K562 (cell line): ENCODE measurements around the gene DDX46. TPM values are rescaled to one million over a fixed set of nuclear protein-coding genes. Genes with fewer than 3 reads are reported as not detected.

Experiments used
- DNMT1 ChIP-seq: fragments of 450-650 bp; IDR thresholded peaks from 2 replicates; pipeline ENCODE4 v1.6.1; 2016; ENCODE audit warnings: antibody characterized with exemption, mild to moderate bottlenecking
- KAT2B ChIP-seq: IDR thresholded peaks from one replicate; pipeline ENCODE4 v1.6.1; 2012; ENCODE audit warnings: low read depth, mild to moderate bottlenecking, control low read depth, inconsistent platforms, low read length, moderate library complexity
- MXI1 ChIP-seq: IDR thresholded peaks from 2 replicates; pipeline ENCODE4 v1.6.1; 2011; ENCODE audit warnings: low read depth, mild to moderate bottlenecking, improper control_type of control experiment, low read length
- MYC ChIP-seq, 2 experiments: fragments of 250-450 bp in 1 of 2; sonication (Bioruptor Pico) in 1 of 2; IDR thresholded peaks; 2 replicates each; pipeline versions ENCODE4 v1.5.1 to v1.6.1; 2012 to 2021; ENCODE audit warnings: low read depth in 2 of 2, borderline replicate concordance in 1 of 2, improper control_type of control experiment in 1 of 2, low read length in 1 of 2, mild to moderate bottlenecking in 1 of 2, moderate library complexity in 1 of 2
- PBX2 ChIP-seq, 2 experiments: IDR thresholded peaks in 1 of 2; conservative IDR thresholded peaks in 1 of 2; 2 replicates each; pipeline ENCODE4 v1.6.1; 2016; ENCODE audit warnings: low read depth in 2 of 2, mild to moderate bottlenecking in 1 of 2, missing compliant biosample characterization in 1 of 2, missing genetic modification characterization in 1 of 2, moderate library complexity in 1 of 2
- SLC30A9 ChIP-seq: fragments of 250-450 bp; sonication (Bioruptor Pico); IDR thresholded peaks from 2 replicates; pipeline ENCODE4 v1.8.0; 2022; ENCODE audit warnings: mild to moderate bottlenecking, moderate library complexity
- SMC3 ChIP-seq: conservative IDR thresholded peaks from 2 replicates; pipeline ENCODE4 v1.6.1; 2011; ENCODE audit warnings: low read depth, low read length, improper control_type of control experiment; ENCODE audit not compliant: insufficient read depth
- ZFP36 ChIP-seq: fragments of 150-350 bp; IDR thresholded peaks from 2 replicates; pipeline ENCODE4 v1.6.1; 2018; ENCODE audit warnings: low read length, low read depth; ENCODE audit not compliant: partially characterized antibody
- ZFX ChIP-seq: sonication (generic); formaldehyde crosslinking; IDR thresholded peaks from 2 replicates; pipeline ENCODE4 v1.8.0; 2022; ENCODE audit warnings: mild to moderate bottlenecking, missing genetic modification reagents, moderate library complexity
- ZNF589 ChIP-seq: fragments of 200-800 bp; sonication (Bioruptor generic); IDR thresholded peaks from 2 replicates; pipeline ENCODE4 v1.6.1; 2016; ENCODE audit warnings: low read depth, missing genetic modification characterization, missing compliant biosample characterization
- polyA plus RNA-seq, 8 experiments: library from polyadenylated mRNA; depleted of rRNA in 4 of 8; stranded (reverse) in 5 of 8; unstranded in 3 of 8; fragments of >200 nt; fragmentation: Nextera tagmentation in 2 of 8; fragmentation: Illumina TruSeq in 1 of 8; extraction: Ambion mirVana in 2 of 8; extraction: Trizol in 1 of 8; gene quantifications; 2 replicates each; pipeline versions ENCODE4 v1.2.1 to v1.2.3, GENCODE V29; 2011 to 2014; ENCODE audit warnings: inconsistent platforms in 1 of 8, missing spikeins in 1 of 8
- total RNA-seq, 7 experiments: library from RNA; depleted of rRNA in 6 of 7; stranded (reverse); fragments of >200 nt in 6 of 7; fragmentation: Illumina TruSeq in 2 of 7; extraction: Trizol in 2 of 7; gene quantifications; 2 replicates each; pipeline versions ENCODE4 v1.2.1 to v1.2.3, GENCODE V29; 2011 to 2021; ENCODE audit warnings: low replicate concordance in 1 of 7
- TF ChIP-seq, protein P1 (sequence below), 2 experiments: fragments of 450-650 bp; formaldehyde crosslinking in 1 of 2; IDR thresholded peaks; 2 replicates each; pipeline versions ENCODE4 v1.4.0 to v1.6.1; 2014 to 2020; ENCODE audit warnings: mild to moderate bottlenecking in 2 of 2, borderline replicate concordance in 1 of 2, low read depth in 1 of 2
- TF ChIP-seq, protein P2 (sequence below): fragments of 450-650 bp; IDR thresholded peaks from 2 replicates; pipeline ENCODE4 v1.6.1; 2017; ENCODE audit warnings: mild to moderate bottlenecking, moderate library complexity

Gene DDX46
- total and polyA plus RNA-seq, 9 of the 15 experiments (the other 6 are each of a cell fraction or from before 2014, with no cell fraction given): 26.2 to 99.0 (median 76.4) TPM

DNA sequence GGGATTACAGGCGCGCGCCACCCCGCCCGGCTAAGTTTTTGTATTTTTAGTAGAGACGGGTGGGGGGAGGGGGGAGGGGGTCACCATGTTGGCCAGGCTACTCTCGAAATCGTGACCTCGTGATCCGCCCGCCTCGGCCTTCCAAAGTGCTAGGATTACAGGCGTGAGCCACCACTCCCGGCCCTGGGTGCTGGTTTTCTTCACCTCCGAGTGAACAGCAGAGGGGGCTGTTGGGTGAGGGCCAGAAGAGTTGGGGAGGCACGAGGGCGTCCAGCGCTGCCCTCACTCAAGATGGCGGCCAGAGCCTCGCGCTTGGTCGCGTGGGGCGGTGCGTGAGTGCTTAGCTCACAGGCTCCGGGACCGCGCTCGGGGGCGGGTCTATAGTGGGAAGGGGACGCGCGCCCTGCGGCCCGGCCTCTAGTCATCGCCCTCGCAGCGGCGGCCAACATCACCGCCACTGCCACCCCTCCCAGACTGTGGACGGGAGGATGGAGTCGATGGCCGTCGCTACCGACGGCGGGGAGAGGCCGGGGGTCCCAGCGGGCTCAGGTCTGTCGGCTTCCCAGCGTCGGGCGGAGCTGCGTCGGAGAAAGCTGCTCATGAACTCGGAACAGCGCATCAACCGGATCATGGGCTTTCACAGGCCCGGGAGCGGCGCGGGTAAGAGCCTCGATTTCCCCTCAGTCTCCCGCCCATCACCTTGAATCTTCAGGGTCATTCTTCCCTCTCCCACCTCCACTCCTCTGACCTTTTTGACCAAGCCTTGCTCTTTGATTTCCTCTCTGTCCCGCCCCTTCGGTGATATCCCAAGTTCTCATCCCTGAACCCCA lies 20.2 kb upstream of the DDX46 start, which contains the start of gene CAMLG (continued):
- TF ChIP-seq, protein P1, sequence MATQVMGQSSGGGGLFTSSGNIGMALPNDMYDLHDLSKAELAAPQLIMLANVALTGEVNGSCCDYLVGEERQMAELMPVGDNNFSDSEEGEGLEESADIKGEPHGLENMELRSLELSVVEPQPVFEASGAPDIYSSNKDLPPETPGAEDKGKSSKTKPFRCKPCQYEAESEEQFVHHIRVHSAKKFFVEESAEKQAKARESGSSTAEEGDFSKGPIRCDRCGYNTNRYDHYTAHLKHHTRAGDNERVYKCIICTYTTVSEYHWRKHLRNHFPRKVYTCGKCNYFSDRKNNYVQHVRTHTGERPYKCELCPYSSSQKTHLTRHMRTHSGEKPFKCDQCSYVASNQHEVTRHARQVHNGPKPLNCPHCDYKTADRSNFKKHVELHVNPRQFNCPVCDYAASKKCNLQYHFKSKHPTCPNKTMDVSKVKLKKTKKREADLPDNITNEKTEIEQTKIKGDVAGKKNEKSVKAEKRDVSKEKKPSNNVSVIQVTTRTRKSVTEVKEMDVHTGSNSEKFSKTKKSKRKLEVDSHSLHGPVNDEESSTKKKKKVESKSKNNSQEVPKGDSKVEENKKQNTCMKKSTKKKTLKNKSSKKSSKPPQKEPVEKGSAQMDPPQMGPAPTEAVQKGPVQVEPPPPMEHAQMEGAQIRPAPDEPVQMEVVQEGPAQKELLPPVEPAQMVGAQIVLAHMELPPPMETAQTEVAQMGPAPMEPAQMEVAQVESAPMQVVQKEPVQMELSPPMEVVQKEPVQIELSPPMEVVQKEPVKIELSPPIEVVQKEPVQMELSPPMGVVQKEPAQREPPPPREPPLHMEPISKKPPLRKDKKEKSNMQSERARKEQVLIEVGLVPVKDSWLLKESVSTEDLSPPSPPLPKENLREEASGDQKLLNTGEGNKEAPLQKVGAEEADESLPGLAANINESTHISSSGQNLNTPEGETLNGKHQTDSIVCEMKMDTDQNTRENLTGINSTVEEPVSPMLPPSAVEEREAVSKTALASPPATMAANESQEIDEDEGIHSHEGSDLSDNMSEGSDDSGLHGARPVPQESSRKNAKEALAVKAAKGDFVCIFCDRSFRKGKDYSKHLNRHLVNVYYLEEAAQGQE (IDR thresholded peaks at IDR 0.05; ENCODE audit: borderline replicate concordance): peak; percentile 69; the same call in 1 of the 2 replicates
- TF ChIP-seq, protein P1 (CRISPR knock-in tag; IDR thresholded peaks at IDR 0.05; ENCODE audit: low read depth): peak; percentile 76; the same call in 1 of the 2 replicates
- TF ChIP-seq ZFP36 (no peak), ZNF589 (CRISPR knock-in tag) (0 out of 2 replicates have a peak, but pooled peaks have one; percentile 20), MYC (IDR thresholded peaks at IDR 0.05; ENCODE audit: low read depth, low read length) (peak; percentile 99), MYC (CRISPR knock-in tag; IDR thresholded peaks at IDR 0.05; ENCODE audit: borderline replicate concordance, low read depth) (peak; percentile 15; the same call in 1 of the 2 replicates), DNMT1 (no peak), SLC30A9 (CRISPR knock-in tag) (no peak), SMC3 (peak; percentile 59; the same call in 1 of the 2 replicates), PBX2 (CRISPR knock-in tag; IDR thresholded peaks at IDR 0.05; ENCODE audit: low read depth) (no peak), PBX2 (tag; conservative IDR thresholded peaks at IDR 0.05; ENCODE audit: low read depth) (no peak), KAT2B (no peak), MXI1 (peak; percentile 64), ZFX (CRISPR knock-in tag) (peak; percentile 97)
- TF ChIP-seq, protein P2, sequence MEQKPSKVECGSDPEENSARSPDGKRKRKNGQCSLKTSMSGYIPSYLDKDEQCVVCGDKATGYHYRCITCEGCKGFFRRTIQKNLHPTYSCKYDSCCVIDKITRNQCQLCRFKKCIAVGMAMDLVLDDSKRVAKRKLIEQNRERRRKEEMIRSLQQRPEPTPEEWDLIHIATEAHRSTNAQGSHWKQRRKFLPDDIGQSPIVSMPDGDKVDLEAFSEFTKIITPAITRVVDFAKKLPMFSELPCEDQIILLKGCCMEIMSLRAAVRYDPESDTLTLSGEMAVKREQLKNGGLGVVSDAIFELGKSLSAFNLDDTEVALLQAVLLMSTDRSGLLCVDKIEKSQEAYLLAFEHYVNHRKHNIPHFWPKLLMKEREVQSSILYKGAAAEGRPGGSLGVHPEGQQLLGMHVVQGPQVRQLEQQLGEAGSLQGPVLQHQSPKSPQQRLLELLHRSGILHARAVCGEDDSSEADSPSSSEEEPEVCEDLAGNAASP: no peak
